Measurements from ENCODE around the gene UBE2N.
"Not testable (repeated sequence)": the region's sequence is repeated elsewhere in the genome, so short reads cannot be mapped to it uniquely, and the experiment has no call there.

The UBE2N gene

DNA sequence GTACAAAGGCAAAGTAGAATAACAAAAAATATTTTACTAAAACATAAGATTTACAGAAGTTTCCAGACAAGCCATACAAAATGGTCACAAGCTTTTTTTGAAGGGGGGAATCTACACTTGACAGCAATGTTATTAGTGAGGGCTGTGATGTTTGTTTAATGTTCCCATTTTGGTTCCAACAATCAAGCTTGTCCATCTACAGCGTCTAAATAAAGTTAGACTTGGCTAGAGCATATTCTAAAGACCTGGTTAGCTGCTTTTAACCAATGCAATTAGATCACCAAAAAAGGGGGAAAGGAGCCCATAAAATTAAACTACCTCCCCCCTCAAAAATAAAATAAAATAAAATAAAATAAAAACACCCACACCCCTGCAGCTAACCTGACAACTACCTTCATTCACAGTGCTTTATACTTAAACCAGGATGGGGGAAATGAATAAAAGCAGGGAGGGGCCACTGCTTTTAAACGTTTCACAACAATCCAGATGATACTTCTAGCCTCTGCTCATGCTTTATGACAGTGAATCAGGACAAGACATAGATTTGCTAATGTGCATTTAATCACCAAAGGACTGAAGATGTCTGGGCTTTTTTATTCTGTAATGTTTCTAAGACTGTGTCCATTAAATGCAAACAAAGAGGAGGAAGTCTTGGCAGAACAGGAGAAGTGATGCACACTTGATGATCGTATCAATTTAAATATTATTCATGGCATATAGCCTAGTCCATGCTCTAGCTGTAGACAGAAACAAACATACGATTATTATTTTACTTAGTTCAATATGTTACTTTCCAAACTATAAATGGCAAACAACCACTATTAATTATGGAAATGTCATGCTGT, 32.2 kb downstream of the UBE2N start:
- DNase-seq = not testable (repeated sequence)

DNA sequence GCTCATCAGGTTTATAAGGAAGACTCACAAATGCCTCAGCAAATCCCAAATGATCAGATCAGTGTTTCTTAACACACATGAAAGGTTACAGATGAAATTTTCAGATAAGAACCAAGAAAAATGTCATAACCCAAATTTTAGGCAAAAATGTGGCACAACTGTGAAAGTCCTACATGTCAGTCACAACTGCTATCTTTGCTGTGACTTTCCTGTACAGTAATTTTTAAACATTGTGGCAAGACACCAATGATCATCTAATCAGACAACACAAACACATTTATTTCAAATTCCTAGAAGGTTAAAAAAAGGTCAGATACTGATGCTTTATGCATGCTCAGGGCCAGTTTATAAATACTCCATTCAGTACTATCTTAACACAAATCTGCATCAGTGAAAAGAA, 32.9 kb downstream of the UBE2N start:
- DNase-seq = no peak

DNA sequence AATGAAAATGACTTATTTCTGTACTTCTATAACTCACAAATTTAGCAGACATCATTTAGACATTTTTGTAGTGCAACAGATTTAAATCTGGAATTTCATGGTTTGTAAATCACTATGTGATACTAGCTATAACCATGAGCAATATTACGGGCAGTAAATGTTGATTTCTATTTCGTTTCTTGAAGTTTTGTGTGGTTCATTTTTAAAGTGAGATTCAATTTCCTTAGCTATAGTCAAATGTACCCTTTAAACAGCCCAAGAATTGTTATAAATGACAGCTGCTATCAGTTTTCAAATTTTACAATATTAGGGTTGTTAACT, 33.8 kb downstream of the UBE2N start:
- no peak for DNase-seq

DNA sequence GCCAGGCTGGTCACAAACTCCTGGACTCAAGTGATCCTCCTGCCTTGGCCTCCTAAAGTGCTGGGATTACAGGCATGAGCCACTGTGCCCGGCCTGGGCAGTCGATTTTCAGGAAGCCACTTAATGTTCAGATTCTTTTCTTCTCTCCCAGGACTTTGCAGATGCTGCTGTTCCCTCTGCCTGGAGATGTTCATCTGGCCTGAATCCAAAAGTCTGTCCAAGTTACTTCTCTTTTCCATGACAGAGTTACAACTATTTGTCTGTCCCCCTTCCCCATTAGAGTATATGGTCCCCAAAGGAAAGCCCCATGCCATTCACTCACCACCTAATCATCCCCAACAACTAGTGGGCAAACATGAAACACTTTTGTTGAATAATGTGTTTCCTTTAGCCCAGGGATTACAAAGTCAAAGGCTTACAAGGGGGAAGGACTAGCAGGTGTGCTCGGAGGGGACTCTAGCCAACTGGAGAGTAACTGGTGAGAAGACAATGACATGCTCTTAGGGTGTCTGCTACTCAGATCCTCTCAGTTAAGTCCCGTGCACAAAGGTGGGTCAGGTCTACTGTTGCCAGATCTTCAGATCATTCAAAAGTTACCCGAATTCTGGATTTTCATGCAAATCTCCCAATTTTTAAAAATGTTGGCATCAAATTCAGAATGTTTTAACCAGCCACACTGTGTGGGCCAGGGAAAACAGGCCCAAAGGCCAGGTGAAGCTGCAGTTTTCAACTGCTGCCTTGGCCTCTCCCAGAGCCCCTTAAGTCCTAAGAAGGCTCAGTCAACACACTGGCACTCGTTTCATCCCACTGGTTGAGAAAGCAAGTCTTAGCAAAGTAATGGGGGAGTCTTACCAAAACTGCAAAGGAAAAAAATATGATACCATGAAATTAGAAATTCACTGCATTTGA, 34.4 kb downstream of the UBE2N start:
- DNase-seq = no peak

DNA sequence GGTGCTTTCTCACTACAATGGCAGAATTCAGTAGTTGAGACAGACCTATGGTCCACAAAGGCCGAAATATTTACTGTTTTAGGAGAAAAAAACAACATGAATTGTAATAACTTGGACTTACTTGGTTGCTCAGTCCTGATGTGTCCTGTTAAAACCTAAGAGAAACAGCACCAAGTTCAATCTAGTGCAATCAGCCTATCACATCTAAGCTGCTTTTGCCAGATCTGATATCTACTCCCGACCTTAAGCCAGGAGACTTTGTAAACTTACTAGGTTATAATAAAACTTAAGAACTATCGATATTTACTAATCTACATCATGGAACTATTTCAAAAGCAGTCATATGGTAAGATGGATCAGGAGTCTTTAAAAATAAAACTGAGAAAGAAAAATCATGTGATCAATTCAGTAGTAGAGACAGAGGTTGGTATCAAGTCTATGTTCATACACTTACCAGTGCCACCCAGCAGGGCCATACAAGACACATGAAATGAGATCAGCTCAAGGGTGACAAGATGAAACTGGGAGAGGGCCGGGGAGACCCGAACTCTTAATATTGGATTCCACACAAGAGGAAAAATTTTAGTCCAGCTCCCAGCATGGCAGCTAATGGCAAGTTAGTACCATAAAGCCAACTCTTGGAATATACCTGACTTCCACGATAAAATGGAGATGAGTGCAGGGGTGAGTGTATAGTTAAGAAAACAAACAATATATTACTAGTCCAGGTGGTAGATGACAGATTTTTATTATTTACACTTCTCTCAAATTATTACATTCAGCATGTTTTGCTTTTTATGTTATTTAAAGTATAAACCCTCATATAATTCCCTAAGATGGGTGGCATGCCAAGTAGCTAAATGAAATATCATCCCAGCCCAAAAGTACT, 36.5 kb downstream of the UBE2N start:
- DNase-seq = no peak

DNA sequence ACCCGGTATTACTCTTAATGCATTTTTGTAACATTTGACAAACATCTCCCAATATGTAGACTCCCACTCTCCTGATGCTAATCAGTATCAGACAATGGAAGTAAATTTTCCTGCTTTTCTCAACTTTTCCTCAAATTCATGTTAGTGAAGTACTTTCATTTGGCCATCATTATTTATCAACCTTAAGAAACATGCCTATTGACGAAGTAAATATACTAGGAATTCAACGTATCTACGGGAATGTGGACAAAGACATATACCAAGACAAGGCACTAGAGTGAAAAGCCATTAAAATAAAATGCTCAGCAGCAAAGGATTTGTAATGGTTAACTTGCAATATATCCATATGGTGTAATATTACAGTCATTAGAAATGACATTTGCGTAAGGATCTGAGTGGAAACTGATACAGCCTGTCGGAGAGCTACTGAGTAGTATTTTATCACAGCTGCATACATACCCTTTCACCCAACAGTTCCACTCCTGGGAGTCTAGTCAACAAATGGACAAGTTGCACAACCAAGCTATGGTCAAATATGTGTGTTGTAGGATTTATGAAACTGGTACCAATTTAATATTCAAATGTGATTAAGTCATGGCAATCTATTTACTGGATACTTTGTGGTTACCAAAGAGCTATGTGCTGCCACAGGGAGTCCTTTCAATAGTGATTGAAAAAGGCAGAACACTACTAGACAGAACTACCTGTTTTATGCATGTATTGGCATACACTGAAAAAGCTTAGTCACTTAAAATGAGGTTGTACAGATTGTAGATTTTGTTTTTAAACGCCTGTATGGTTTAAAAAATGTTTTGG, 37.6 kb downstream of the UBE2N start:
- DNase-seq = no peak

DNA sequence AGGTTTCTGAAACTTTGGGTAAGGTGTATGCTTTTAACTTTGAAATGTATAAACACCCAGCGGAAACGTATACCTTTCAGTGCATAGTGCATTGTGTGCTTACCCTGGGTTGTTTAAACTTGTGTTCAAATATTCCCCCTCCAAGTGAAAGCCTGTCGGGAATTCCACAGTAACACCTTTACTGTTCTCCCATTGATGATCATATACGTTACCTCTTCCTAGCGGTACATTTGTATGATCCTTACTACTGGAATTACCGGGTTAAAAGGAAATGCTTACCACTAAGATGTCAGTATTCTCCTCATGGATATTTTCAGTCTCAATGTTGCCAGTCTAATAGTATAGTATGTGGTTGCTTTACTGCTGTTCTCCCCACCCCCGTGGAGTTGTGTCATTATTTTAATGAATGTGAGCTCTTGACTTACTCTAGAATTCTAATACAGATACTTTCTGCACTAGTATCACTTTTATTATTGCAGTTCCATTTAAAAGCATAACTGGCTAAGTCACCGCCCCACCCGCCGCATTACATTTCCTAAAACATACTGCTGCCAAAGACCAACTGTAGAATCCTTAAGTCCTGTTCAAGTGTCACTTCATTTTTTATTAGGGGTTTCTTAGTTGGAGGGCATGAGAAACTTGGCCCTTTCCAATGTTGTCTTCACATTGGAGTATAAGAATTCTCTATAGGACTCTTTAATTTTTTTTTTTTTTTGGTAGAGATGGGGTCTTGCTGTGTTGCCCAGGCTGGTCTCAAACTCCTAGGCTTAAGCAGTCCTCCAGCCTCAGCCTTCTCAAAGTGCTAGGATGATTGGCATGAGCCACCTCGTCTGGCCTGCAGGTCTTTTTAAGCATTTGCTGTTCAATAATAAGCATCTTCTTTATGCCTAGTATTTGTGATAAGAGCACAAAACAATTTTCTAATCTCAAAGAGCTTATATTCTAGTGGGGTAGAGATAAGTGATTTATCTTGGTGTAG, 39.1 kb downstream of the UBE2N start:
- DNase-seq = no peak

DNA sequence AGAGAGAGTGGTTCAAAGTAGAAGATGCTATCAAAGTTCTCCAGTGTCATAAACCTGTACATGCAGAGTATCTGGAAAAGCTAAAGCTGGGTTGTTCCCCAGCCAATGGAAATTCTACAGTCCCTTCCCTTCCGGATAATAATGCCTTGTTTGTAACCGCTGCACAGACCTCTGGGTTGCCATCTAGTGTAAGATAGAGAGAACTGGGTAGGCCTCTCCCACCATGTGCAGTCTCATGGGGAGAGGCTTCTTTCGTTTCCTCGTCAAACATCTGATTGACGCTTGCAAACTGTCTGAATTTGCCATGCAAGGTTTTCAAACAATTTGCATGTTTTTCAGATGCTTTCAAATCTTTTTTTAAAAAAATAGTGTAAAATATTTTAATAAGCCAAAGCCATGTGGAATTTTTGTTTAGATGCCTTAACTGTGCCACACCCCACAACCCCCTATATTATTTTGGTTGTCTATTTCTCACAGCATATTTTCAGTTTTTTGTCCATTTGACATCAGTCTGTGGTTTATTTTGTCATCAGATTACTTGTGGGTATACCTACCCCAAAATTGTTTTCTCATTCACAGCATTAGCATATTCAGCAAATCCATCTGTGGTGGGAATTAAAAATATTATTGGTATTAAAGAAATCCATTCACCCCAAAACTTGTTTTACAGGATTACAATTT, 42.4 kb downstream of the UBE2N start:
- DNase-seq = not testable (repeated sequence)

DNA sequence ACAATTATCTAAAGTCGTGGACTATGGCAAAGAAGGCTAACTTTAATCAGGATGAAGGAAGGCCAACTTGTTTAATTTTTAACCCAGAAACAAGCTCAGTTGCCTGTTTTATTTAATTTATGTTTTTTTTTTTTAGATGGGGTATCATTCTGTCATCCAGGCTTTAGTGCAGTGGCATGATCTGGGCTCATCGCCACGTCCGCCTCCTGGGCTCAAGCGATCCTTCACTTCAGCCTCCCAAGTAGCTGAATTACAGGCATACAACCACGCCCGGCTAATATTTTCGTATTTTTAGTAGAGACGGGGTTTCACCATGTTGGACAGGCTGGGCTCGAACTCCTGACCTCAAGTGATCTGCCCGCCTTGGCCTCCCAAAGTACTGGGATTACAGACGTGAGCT, 44.3 kb downstream of the UBE2N start:
- no peak for DNase-seq

DNA sequence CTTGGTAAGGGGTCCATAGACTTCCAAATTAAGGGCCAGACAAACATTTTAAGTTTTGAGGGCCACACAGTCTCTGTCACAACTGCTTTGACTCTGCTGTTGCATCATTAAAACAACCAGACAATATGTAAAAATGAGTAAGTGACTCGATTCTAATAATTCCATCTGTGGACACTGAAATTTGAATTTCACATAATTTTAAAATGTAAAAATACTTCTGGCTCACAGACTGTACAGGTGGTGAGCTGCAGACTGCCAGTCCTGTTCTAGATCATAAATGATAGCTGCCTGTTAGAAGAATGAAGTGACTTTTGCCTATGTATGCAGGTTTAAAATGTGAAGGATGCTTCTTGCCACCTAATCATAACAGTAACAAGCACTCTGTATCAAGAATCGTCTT, 48.3 kb downstream of the UBE2N start:
- no peak for DNase-seq

DNA sequence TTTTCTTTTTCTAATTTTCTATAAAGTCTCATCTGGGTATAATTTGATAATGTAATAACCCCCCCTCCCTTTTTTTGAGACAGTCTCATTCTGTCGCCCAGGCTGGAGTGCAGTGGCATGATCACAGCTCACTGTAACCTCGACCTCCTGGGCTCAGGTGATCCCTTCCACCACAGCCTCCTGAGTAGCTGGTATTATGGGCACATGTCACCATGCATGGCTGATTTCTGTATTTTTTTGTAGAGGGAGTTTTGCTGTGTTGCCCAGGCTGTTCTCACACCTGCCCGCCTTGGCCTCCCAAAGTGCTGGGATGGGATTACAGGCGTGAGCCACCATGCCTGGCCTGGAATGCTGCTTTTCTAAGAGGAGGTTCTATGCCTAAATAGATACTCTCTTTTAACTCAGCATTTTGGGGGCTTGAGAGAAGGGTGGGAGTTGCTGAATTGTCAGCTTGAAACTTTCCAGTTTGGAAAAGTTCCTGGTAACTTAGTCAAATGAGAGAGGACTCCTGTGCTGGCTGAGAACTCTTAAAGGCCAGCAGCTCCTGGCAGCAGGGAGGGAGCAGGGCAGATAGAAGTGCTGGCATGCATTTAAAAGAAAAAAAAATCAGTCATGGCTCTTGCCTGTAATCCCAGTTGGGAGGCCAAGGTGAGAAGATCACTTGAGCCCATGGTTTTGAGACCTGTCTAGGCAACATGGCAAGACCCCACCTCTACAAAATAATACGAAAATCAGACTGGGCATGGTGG, 51.0 kb downstream of the UBE2N start:
- no peak for DNase-seq

DNA sequence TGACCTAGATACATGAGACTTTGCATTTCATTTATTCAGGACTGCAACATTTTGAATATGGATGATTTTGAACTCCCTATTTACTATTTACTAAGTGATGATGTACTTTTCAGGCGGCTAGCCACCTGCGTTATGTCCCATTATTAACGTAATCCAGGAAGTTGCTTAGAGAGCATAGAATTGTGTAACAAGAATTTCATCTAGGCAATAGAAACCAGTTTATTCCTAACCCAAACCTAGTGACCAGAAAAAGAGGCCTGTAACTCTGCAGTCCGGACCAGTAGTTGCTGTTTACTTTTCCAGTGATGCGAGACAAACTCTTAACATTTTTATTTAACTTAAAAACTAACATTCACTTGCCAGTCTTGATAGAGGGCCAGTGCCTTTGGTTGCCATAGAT, 51.7 kb downstream of the UBE2N start:
- DNase-seq = no peak

DNA sequence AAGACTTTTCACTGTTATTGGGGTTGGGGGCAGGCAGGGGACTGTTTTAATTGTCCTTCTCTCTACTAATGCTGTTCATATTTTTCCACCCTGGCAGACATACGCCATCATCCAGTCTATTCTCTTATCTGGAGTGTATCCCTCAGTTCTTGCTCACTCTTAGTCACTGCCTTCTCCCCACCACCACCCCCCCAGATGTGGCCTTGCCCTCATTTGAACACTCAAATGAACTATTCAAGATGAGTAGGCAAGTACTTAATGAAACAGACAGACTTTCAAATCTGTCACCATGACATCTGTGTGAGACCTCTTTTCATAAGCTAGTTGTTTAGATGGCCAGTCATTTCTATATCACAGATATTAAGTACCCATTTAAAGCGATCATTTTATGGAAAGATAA, 54.0 kb downstream of the UBE2N start:
- no peak for DNase-seq

DNA sequence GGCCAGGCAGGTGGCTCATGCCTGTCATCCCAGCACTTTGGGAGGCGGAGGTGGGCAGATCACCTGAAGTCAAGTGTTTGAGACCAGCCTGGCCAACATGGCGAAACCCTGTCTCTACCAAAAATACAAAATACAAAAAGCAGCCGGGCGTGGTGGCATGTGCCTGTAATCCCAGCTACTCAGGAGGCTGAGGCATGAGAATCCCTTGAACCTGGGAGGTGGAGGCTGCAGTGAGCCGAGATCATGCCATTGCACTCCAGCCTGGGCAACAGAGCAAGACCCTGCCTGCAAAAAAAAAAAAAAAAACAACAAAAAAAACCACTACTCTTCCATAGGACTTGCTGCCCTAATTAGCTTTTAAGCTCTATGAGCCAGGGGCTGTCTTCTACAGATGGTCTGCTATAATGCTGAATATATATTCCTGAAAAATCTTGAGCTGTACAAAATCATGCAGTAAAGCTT, 59.7 kb downstream of the UBE2N start:
- not testable (repeated sequence) for DNase-seq

DNA sequence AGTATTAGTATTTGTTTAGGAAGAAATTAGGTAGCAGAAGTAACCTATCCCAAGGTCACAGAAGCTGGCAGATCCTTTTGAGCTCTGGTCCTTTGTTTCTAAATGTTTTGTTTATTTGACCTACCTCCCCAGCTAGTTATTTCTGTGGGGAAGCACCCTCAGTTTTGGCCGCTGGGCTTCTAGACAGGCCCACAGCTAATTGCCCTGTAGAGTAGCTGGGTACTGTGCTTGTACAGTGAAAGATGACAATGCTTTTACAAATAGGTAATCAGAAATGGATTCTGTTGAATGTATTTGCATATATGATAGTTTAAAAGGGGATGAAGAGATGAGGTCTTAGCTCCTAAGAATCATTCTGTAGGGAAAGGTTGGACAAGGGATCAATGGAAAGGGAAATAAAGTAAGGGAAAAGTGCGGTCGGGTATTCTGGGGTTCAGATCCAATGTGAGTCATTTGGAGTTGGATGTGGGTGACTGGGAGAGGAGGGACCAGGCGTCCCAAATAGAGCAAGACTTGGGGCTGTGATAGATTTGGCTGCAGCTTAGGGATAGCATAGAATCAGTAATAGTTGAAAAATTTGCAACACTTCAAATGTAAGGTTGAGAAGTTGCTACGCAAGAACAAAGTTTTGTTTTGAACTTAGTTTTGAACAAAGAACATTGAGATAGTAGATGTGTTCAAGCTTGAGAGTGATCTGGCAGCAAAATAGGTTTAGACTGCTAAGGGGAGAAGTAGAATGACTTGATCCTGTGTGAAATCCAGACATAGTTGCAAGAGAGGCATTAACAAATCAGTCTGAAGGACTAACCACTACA, 60.4 kb downstream of the UBE2N start:
- no peak for DNase-seq

DNA sequence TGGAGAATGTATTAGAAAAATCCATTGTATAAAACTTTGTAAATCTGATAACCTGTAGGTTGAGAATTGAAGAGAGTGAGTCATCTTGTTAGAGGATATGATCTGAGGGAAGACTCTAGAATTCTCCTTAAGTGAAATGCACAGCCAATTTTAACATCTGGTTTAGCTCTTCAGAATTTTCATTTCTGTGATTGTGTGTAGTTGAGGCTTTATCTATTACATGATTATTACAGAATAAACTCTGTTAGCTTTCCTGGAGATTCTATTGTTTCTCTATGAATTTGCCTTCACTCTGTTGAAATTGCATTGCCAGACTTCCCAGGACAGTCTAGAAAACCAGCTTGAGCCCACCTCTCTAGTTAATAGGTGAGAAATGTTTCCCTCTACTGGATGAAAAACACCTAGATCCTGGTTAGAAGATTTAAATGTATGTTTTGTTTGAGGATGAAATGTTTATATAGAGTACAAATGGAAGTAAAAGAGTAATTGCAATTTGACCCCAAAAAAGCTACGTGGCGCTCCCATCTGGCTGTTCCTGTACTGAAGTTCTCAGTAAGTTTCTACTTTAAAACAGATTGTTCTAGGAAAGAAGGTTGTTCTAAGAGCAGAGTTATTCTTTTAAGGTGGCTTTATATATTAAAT, 61.1 kb downstream of the UBE2N start:
- DNase-seq = no peak

DNA sequence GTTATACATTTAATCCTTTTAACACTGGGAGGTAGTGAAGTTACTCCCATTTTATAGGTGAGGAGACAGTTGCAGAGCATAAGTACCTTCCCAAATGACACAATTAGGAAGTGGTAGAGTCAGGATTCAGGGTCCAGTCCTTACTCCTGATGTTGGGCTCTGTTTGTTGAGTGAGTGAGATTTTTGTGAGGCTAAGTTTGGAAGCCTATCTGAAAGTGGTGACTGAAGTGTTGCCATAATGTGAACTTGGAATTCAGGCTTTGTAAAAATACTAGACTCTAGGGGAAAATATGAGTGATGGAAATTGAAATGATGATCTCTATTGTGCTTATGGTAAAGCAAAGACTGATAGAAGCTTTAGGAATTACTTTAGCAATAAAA, 61.8 kb downstream of the UBE2N start:
- DNase-seq = no peak

DNA sequence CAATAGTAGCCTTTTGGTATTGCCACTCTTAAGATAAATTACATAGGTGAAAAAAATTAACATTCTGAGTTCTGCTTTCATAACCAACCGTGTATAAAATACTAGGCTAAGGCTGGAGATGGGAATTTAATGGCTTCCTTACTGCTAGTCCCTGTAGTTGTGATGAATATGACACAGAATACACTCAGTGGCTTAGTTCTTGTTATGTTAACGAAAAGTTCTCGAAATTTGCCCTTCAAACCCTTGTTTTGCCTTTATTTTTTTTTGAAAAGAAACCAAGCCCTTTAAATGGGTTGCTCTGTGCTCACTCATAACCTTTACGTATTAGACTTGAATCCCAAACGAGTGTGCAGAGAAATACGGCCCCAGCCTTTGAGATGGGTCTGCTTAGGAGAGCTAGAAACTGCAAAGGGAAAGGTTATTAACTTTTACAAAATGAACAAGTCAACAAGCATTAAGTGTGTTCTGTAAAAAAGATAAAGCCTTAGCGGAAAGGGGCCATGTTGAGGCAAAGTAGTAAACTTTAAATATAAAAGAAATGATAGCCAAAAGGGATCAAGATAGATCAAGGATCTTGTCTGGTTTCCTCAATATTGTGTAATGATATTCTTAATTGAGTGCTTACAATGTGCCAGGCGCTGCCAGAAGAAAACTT, 62.3 kb downstream of the UBE2N start:
- no peak for DNase-seq

Data from activated CD8-positive, alpha-beta memory T cell treated with anti-CD3 and anti-CD28 coated beads for 24 hours (primary cell).